GM12878 (cell line): Measurements from ENCODE around the gene SFMBT1. TPM values are rescaled to one million over a fixed set of nuclear protein-coding genes. Genes with fewer than 3 reads are reported as not detected.

ENCODE experiments used
- ATAC-seq: fragments of 200-7000 bp; cut with Tn5 transposase; 3 replicates; pipeline ENCODE4 v1.9.1; 2020; ENCODE audit warnings: mild to moderate bottlenecking, moderate library complexity
- BruUV-seq: library from RNA; stranded (reverse); fragments of 400-500 nt; replicated peaks from 2 replicates; lab custom pipeline; 2021; lab: Mats Ljungman, UMichigan
- CTCF ChIA-PET: fragments of 300-600 bp; sonication (Branson Sonifier 250); formaldehyde crosslinking; extraction: SDS; loops from one replicate; lab custom pipeline; 2021; ENCODE audit warnings: inconsistent platforms; lab: Yijun Ruan, JAX
- POLR2A ChIA-PET: fragments of 350-600 bp; formaldehyde crosslinking; extraction: SDS; loops from one replicate; lab custom pipeline; 2021; ENCODE audit warnings: inconsistent platforms; lab: Charles Lee
- RAD21 ChIA-PET: fragments of 300-600 bp; sonication (Branson Sonifier 250); formaldehyde crosslinking; loops from one replicate; lab custom pipeline; 2023; ENCODE audit warnings: antibody characterized with exemption; ENCODE audit not compliant: unreplicated experiment; lab: Charles Lee
- SMC1A ChIA-PET: fragments of 300-600 bp; sonication (Branson Sonifier 250); formaldehyde crosslinking; loops from one replicate; lab custom pipeline; 2023; ENCODE audit not compliant: unreplicated experiment, uncharacterized antibody; lab: Charles Lee
- DNase-seq: peaks from one replicate; pipeline ENCODE4 v3.0.0-alpha.2; 2011; ENCODE audit warnings: low read depth, low spot score
- FAIRE-seq: peaks from 3 replicates; lab custom pipeline; 2011; peaks lifted over from hg19 to GRCh38; lab: Jason Lieb, UNC
- H2AFZ ChIP-seq: 2 replicates; pipeline ENCODE4 v1.6.0; 2011; ENCODE audit warnings: low read depth, low read length, control low read depth; ENCODE audit not compliant: control insufficient read depth
- H3K27ac ChIP-seq: 2 replicates; pipeline ENCODE4 v1.5.1; 2011; ENCODE audit warnings: control low read depth; ENCODE audit not compliant: control insufficient read depth, insufficient read depth
- H3K27me3 ChIP-seq, 2 experiments: replicated peaks in 1 of 2; 2 replicates each; pipeline versions ENCODE4 v1.6.0 to v1.6.1; 2011; ENCODE audit warnings: low read length in 1 of 2; ENCODE audit not compliant: control insufficient read depth in 2 of 2, insufficient read depth in 2 of 2
- H3K36me3 ChIP-seq, 2 experiments: 2 replicates each; pipeline ENCODE4 v1.5.1; 2011; ENCODE audit warnings: low read length in 1 of 2; ENCODE audit not compliant: control insufficient read depth in 2 of 2, insufficient read depth in 2 of 2
- H3K4me1 ChIP-seq: 2 replicates; pipeline ENCODE4 v1.6.1; 2011; ENCODE audit warnings: mild to moderate bottlenecking, low read length, moderate library complexity, mixed read lengths; ENCODE audit not compliant: control insufficient read depth, insufficient read depth
- H3K4me2 ChIP-seq: 2 replicates; pipeline ENCODE4 v1.6.0; 2011; ENCODE audit warnings: control low read depth; ENCODE audit not compliant: control insufficient read depth, insufficient read depth
- H3K4me3 ChIP-seq: fragments of 200-600 bp; sonication (generic); 2 replicates; pipeline ENCODE4 v1.5.1; 2016
- H3K79me2 ChIP-seq: 2 replicates; pipeline ENCODE4 v1.6.0; 2011; ENCODE audit warnings: low read length; ENCODE audit not compliant: control insufficient read depth, insufficient read depth
- H3K9ac ChIP-seq: 2 replicates; pipeline ENCODE4 v1.8.0; 2011; ENCODE audit warnings: low read length, control low read depth, mixed read lengths; ENCODE audit not compliant: control insufficient read depth, insufficient read depth
- H3K9me3 ChIP-seq: replicated peaks from 3 replicates; pipeline ENCODE4 v1.5.1; 2011; ENCODE audit warnings: mild to moderate bottlenecking, low read length; ENCODE audit not compliant: control insufficient read depth, insufficient read depth
- H4K20me1 ChIP-seq: 2 replicates; pipeline ENCODE4 v1.6.0; 2011; ENCODE audit not compliant: control insufficient read depth, insufficient read depth
- BMI1 ChIP-seq: fragments of 450-650 bp; IDR thresholded peaks from 2 replicates; pipeline ENCODE4 v1.6.1; 2016; ENCODE audit warnings: mild to moderate bottlenecking, moderate library complexity, borderline replicate concordance
- CHD2 ChIP-seq: IDR thresholded peaks from 2 replicates; pipeline ENCODE4 v1.6.1; 2011; ENCODE audit warnings: low read depth, low read length, improper control_type of control experiment, borderline replicate concordance
- CREB1 ChIP-seq: IDR thresholded peaks from 2 replicates; pipeline ENCODE4 v1.6.1; 2012; ENCODE audit warnings: low read depth, mild to moderate bottlenecking, inconsistent platforms
- ESRRA ChIP-seq: IDR thresholded peaks from 2 replicates; pipeline ENCODE4 v1.6.1; 2012; ENCODE audit warnings: mild to moderate bottlenecking, low read length, improper control_type of control experiment
- GATAD2B ChIP-seq: fragments of 450-650 bp; conservative IDR thresholded peaks from 2 replicates; pipeline ENCODE4 v1.6.1; 2017; ENCODE audit warnings: low read depth, mild to moderate bottlenecking, moderate library complexity
- HDAC6 ChIP-seq: fragments of 200-600 bp; sonication (generic); IDR thresholded peaks from one replicate; pipeline ENCODE4 v1.8.0; 2017; ENCODE audit warnings: antibody characterized with exemption; ENCODE audit not compliant: unreplicated experiment
- MTA3 ChIP-seq: IDR thresholded peaks from 2 replicates; pipeline ENCODE4 v1.6.1; 2012; ENCODE audit warnings: low read length, inconsistent platforms, borderline replicate concordance
- NR2F1 ChIP-seq: fragments of 450-650 bp; conservative IDR thresholded peaks from 2 replicates; pipeline ENCODE4 v1.6.1; 2017; ENCODE audit warnings: mild to moderate bottlenecking
- PAX5 ChIP-seq: IDR thresholded peaks from 2 replicates; pipeline ENCODE4 v1.6.1; 2011; ENCODE audit warnings: low read depth, low read length, borderline replicate concordance
- RAD21 ChIP-seq: IDR thresholded peaks from 2 replicates; pipeline ENCODE4 v1.6.1; 2011; ENCODE audit warnings: mild to moderate bottlenecking, low read depth, low read length, moderate library complexity; ENCODE audit not compliant: insufficient read depth
- SIN3A ChIP-seq: IDR thresholded peaks from 2 replicates; pipeline ENCODE4 v1.6.1; 2012; ENCODE audit warnings: low read depth, low read length, improper control_type of control experiment
- SIX5 ChIP-seq: IDR thresholded peaks from 2 replicates; pipeline ENCODE4 v1.6.1; 2011; ENCODE audit warnings: mild to moderate bottlenecking, low read depth, low read length, moderate library complexity; ENCODE audit not compliant: severe bottlenecking
- SRF ChIP-seq, 2 experiments: IDR thresholded peaks; 2 replicates each; pipeline ENCODE4 v1.6.1; 2011; ENCODE audit warnings: low read depth in 2 of 2, low read length in 2 of 2, mild to moderate bottlenecking in 1 of 2, moderate library complexity in 1 of 2
- WRNIP1 ChIP-seq: IDR thresholded peaks from 2 replicates; pipeline ENCODE4 v1.6.1; 2011; ENCODE audit warnings: low read depth, low read length, improper control_type of control experiment, borderline replicate concordance
- WGBS: methylation state at CpG from one replicate; pipeline ENCODE4 v1.1.6; 2016; ENCODE audit warnings: low lambda C conversion rate; ENCODE audit not compliant: insufficient replicate concordance, insufficient coverage; ENCODE audit errors: missing lambda C conversion rate; 5-methylcytosine and 5-hydroxymethylcytosine counted together
- in situ Hi-C: fragments of 300-500 bp; cut with MboI; formaldehyde crosslinking; loops from 9 replicates; pipeline ENCODE4 v1.14.3; 2018; ENCODE audit warnings: mixed read lengths
- intact Hi-C: fragments of 100-400 bp; cut with micrococcal nuclease; formaldehyde crosslinking; loops from one replicate; pipeline ENCODE4 v1.14.2; 2022; ENCODE audit not compliant: unreplicated experiment
- polyA plus RNA-seq, 11 experiments: library from polyadenylated mRNA; depleted of rRNA in 4 of 11; unstranded in 6 of 11; stranded (reverse) in 5 of 11; fragments of >200 nt; fragmentation: Nextera tagmentation in 4 of 11; fragmentation: Illumina TruSeq in 1 of 11; extraction: Ambion mirVana in 4 of 11; extraction: Trizol in 1 of 11; gene quantifications; 1 replicate in 1 of 11; 2 replicates in 10 of 11; pipeline versions ENCODE4 v1.2.1 to v1.2.3, GENCODE V29; 2011 to 2016; ENCODE audit warnings: inconsistent platforms in 2 of 11, missing spikeins in 2 of 11, low read depth in 1 of 11
- total RNA-seq, 4 experiments: library from RNA; depleted of rRNA in 3 of 4; stranded (reverse); fragments of >200 nt in 3 of 4; fragmentation: Illumina TruSeq in 1 of 4; extraction: Trizol in 1 of 4; gene quantifications; 2 replicates each; pipeline versions ENCODE4 v1.2.1 to v1.2.3, GENCODE V29; 2013 to 2021
- TF ChIP-seq, protein P1 (sequence below): fragments of 450-650 bp; IDR thresholded peaks from 2 replicates; pipeline ENCODE4 v1.6.1; 2016; ENCODE audit warnings: mild to moderate bottlenecking
- TF ChIP-seq, protein P2 (sequence below): IDR thresholded peaks from 2 replicates; pipeline ENCODE4 v1.6.1; 2012; ENCODE audit warnings: low read depth, low read length, improper control_type of control experiment

Gene SFMBT1
- total and polyA plus RNA-seq, 10 of the 15 experiments (the other 5 are each of a cell fraction or from before 2014, with no cell fraction given): 3.2 to 19.5 (median 11.4) TPM

DNA sequence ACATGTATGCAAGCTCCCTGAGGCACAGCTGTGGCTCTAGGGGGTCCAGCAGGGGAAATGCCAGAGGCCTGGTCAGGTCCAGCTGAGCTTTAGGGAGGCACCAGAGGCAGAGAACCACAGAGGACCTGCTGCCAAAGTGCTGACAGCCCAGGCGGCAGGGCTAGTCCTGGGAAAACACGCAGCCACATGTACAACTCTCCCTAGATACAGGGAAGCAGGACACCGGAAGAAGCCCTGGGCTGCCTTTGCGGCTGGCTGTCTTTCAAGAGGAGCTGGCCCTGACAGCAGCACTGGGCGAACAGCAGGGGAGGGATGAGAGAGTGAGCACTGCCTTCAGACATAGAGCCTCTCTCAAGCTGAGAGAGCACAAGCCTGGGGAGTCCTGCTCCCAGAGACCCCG lies 43.6 kb upstream of the SFMBT1 start:
- 98% methylated on average over 6 of the region's 6 CpGs for WGBS
- no peaks in the 10 kb centered on the region for H4K20me1 ChIP-seq
- H3K36me3 ChIP-seq: peaks cover 15 to 25% of the 10 kb centered on the region in 2 experiments
- no peaks in the 10 kb centered on the region for H3K27me3 ChIP-seq
- H3K9ac ChIP-seq: no peak overlapping the region
- RAD21 ChIA-PET: no interaction called here
- ATAC-seq: no peak
- no peaks in the 10 kb centered on the region for H3K4me1 ChIP-seq
- H3K4me3 ChIP-seq: no peak overlapping the region
- POLR2A ChIA-PET: no interaction called here
- H3K9me3 ChIP-seq: no peaks in the 10 kb centered on the region
- no TSS peak for BruUV-seq
- intact Hi-C loops (no loop called here), in situ Hi-C loops (no loop called here)
- TF ChIP-seq HDAC6 (no peak), NR2F1 (no peak), GATAD2B (no peak), CHD2 (no peak), SIX5 (no peak), PAX5 (no peak), RAD21 (no peak)
- TF ChIP-seq, protein P1, sequence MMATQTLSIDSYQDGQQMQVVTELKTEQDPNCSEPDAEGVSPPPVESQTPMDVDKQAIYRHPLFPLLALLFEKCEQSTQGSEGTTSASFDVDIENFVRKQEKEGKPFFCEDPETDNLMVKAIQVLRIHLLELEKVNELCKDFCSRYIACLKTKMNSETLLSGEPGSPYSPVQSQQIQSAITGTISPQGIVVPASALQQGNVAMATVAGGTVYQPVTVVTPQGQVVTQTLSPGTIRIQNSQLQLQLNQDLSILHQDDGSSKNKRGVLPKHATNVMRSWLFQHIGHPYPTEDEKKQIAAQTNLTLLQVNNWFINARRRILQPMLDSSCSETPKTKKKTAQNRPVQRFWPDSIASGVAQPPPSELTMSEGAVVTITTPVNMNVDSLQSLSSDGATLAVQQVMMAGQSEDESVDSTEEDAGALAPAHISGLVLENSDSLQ: no peak
- FAIRE-seq: no peak
- H3K79me2 ChIP-seq: no peaks in the 10 kb centered on the region
- H2AFZ ChIP-seq: no peak overlapping the region
- no peak for DNase-seq
- SMC1A ChIA-PET: no interaction called here
- CTCF ChIA-PET: no interaction called here
- H3K27ac ChIP-seq: no peak overlapping the region
- no peak overlapping the region for H3K4me2 ChIP-seq

DNA sequence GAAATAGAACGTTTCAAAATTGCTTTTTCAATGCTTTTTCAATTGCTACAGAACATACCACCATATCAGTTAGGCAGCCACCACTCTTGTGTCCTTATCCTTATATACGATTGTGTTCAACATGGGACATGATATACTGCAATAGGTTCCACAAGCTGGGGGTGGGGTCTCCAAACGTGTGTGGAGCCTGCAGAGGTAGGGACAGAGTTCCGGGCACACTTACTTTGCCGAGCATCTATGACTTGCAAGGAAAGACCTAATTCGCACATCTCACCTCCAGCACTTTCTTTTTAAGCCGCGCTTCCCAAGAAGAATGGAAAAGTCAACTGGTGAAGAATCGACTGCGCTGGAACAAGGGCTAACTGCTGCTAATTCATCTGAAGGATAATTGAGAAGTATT lies 39.6 kb upstream of the SFMBT1 start:
- Histone ChIP-seq H3K27ac (no peak overlapping the region), H4K20me1 (no peaks in the 10 kb centered on the region), H3K4me1 (no peaks in the 10 kb centered on the region), H3K9me3 (no peaks in the 10 kb centered on the region), H3K4me3 (no peak overlapping the region), H3K79me2 (no peaks in the 10 kb centered on the region), H3K27me3 (no peaks in the 10 kb centered on the region), H2AFZ (no peak overlapping the region), H3K4me2 (no peak overlapping the region), H3K9ac (no peak overlapping the region), H3K36me3 (peaks cover 5 to 7% of the 10 kb centered on the region in 2 experiments)
- BruUV-seq: no TSS peak
- intact Hi-C loops: no loop called here
- WGBS: 80% methylated on average over 10 of the region's 10 CpGs
- in situ Hi-C loops: no loop called here
- no peak for ATAC-seq
- ChIA-PET POLR2A (no interaction called here), SMC1A (no interaction called here), CTCF (no interaction called here), RAD21 (no interaction called here)
- FAIRE-seq: no peak
- no peak for DNase-seq
- no peak for TF ChIP-seq CREB1
- TF ChIP-seq, protein P2, sequence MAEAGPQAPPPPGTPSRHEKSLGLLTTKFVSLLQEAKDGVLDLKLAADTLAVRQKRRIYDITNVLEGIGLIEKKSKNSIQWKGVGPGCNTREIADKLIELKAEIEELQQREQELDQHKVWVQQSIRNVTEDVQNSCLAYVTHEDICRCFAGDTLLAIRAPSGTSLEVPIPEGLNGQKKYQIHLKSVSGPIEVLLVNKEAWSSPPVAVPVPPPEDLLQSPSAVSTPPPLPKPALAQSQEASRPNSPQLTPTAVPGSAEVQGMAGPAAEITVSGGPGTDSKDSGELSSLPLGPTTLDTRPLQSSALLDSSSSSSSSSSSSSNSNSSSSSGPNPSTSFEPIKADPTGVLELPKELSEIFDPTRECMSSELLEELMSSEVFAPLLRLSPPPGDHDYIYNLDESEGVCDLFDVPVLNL: no peak
- no peak for TF ChIP-seq SIN3A
- TF ChIP-seq ESRRA: no peak
- TF ChIP-seq GATAD2B: no peak
- no peak for TF ChIP-seq SRF (IDR thresholded peaks at IDR 0.05; ENCODE audit: low read depth in 2 of 2, low read length in 2 of 2)
- no peak for TF ChIP-seq BMI1
- no peak for TF ChIP-seq WRNIP1
- TF ChIP-seq MTA3: no peak
